HG03575 (cell line): ENCODE data around the gene INTS1.
"Not testable (repeated sequence)": the region's sequence is repeated elsewhere in the genome, so short reads cannot be mapped to it uniquely, and the experiment has no call there.

Experiments
- ATAC-seq: cut with Tn5 transposase; IDR thresholded peaks from one replicate; pipeline ENCODE4 v1.9.1; 2021; ENCODE audit not compliant: unreplicated experiment, insufficient number of reproducible peaks, low FRiP score; ENCODE audit errors: extremely low read depth

Gene INTS1

DNA sequence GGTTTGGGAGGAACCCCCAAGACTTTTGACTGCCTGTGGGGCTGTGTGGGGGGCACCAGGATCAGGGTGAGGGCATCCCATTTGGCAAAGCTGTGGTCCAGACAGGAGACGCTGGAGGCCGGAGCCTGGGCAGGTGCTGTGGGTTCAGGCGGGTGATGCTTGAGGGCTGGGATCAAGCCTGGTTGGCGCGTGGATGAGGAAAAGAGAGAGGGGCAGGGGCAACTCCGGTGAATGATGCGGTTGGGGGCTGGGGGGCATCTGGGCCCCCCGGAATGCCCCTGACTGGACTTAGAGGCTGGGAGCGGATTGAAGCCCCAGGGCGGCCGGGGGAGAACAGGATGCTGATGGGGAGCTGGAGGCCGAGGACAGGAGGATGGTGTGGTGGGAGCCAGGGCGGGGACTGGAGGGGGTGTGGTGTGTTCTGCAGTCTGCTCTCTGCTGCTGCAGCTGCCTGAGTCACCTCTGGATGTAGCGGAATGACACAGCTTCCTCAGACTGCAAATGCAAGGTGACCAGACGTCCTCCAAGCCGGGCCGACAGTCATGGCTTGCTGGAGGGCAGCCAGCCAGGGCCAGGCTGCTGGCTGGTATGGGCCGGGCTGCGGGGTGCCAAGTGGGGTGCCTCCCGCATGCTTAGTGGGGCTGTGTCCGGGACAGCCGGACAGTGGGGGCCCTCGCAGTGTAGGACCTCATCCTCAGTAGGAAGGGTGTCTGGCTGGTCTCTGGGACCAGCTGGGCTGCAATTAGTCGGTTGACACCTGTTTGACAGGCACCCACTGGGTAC lies 29.5 kb upstream of the INTS1 start:
- ATAC-seq: no peak

DNA sequence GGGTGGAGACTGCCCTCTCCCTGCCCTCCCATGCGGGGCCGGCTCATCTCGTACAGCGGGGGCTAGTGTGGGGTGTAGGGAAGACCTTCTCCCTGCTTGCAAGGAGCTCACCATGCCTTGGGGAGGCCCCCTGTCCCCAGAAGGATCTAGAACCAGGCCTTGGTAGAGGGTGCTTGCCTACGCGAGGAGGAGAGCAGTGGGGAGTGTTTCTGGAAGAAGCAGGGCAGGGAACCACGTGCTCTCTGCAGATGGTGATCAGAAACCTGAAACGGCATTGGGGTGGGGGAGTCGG lies 29.0 kb upstream of the INTS1 start:
- no peak for ATAC-seq

DNA sequence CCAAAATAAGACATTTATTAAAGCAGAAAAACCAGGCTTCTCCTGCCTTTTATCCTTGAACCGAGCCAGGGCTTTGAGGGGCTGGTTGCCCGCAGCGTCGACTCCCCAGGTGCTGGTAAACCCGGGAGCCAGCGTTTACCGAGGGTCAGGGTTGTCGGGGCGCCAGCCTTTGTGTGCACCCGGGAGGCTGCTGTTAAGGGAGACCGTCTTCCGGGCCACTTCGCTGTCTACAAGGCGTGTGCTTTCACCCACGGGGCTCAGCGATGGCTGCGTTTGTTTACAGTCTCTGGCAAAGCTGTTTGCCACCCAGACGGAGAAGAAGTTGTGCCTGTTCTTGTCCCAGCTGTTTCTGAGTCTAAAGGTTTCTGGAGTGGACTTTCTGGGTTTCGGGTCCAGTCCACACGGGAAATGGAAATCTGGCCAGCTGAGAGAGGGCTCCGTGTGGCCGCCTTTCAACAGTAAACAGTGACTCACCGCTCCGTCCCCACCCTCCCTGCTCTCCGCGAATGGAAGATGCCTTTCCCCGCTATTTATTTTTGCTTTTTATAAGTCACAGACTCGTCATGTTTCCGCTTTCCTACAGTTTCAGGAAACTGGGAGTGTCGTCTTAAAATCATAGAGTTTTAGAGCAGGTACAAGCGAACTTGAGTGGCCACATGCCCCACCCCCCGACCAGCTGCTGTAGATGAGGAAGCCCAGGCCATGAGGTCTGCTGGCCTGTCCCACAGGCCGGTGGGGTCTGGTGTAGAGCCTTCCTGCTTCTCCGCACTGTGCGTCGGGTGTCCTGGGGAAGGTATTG lies 28.5 kb upstream of the INTS1 start:
- no peak for ATAC-seq

DNA sequence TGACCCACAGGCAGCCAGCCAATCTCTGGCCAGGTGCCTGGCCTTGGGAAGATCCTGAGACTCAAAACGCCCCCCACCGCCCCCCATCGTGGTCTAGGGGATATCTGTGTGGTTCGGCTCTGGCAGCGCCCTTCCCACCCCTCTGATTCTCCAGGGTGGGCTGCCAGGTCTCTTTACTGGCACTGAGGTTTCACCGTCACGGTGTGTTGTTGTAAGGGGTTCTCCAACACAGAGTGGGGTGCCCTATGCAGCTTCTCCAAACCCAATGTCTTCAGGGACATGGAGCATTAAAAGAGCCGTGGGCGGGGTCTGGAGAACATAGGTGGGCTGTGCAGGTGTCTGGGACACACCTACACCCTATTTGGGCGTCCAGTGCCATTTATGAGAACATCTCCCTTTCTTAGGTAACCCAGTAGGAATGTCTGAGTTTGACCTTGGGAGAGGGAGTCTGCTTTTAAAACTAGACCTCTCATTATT lies 27.8 kb upstream of the INTS1 start:
- ATAC-seq: no peak

DNA sequence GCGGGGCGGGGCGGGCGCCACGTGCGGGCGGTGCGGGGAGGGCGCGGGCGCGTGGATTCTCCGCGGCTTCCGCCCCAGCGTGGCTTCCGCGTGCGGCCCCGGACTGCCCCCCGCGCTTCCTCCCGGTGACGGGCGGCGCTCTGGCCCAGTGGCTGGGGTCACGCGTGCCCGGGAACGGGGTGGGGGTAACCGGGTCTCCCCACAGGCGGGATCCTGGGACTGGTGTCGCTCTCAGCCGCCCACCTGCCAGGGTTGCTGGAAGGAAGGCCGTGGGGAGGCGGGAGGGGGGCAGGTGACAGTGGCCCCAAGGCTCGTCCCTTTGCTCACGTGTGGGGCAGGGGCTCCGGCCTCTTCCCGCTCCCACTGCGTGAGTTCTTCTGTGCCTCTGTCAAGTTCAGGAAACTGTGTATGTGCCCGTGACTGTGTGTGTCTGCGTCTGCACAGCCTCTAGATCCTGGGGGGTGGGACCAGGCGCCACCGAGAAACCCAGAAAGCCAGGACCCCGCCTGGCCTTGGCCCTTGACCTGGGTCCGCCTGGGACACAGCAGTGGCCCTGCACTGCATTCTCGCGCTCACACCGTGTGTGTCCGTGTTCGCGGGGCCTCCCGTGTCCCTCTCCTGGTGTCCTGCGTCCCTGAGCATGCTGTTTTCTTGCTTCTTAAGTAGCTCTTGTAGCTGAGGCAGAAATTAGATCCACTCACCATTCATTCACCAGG lies 27.2 kb upstream of the INTS1 start:
- no peak for ATAC-seq

DNA sequence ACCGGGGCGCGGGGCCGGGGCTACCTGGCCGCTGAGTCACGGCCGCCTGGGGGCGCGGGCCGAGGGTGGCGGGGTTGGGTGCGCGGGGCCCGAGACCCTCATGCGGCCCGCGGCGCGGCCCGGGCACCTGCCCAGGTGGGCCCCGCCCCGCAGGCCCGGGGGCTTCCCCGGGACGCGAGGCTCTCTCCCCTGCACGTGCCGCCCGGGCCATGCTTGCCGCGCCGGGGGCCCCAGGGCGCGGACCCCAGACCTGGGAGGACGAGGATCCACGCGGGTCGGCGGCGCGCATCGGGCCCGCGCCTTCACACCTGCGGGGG lies 26.7 kb upstream of the INTS1 start:
- ATAC-seq: no peak

DNA sequence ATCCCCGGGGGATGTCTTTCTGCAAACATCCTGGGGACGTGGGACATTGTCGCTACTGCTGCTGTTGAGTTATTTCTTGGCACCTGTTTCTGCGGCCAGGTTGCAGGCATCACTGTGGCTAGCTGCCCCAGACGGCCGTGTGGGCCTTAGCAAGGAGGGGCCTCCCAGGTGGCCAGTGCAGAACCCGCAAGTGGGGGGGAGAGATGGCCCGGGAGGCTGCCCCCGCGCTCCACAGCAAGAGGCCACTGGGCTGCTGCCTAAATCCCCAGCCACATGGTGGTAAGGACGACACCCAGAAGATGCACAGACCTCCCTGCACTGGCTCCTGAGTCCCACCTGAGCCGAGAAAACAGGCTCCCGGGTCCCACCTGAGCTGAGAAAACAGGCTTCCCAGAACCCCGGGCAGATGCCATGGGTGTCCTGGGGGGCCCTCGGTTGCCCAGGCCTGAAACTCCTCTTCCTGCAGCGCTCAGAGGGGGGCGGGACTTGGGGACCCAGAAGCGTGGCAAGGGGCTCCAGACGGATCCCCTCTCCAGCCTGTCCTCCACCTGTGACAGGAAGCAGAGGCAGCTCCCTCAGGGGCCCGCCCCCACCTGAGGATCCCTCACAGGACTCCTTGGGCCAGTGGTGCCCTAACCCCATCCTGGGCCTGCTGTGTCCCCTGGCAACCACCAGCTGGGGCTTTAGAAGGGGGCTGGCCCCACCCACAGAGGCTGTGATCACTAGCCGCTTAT lies 25.4 kb upstream of the INTS1 start:
- no peak for ATAC-seq

DNA sequence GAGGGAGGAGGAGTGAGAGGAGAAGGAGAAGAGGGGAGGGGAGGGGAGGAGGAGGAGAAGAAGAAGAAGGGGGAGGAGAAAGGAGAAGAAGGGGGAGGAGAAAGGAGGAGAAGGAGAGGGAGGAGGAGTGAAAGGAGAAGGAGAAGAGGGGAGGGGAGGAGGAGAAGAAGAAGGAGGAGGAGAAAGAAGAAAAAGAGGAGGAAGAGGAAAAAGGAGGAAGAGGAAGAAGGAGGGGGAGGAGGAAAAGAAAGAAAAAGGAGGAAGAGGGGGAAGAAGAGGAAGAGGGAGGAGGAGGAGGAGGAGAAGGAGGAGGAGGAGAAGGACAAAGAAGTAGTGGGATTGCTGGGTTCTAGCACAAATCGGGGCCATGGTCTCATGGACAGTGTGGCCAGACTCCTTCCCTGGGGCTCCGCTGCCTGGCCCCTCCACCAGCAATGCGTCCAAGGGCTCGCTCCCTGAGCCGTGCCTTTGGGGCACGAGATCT lies 22.1 kb upstream of the INTS1 start:
- no peak for ATAC-seq

DNA sequence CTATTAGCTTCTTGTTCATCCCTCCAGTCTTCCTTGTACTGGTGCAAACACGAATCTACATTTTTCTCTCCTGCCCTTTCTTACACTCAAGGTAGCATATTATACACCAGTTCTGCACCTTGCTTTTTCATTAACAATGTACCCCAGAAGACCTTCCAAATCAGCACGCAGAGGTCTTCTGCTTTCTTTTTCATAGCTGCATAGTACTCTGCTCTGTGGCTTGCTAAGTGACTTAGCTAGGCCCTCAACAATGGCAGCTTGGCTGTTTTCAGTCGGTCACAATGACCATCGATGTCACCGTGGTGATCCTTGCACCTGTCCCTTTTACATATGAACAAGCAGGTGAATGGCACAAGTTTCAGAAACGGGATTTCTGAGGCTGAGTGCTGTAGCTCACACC lies 21.2 kb upstream of the INTS1 start:
- no peak for ATAC-seq

DNA sequence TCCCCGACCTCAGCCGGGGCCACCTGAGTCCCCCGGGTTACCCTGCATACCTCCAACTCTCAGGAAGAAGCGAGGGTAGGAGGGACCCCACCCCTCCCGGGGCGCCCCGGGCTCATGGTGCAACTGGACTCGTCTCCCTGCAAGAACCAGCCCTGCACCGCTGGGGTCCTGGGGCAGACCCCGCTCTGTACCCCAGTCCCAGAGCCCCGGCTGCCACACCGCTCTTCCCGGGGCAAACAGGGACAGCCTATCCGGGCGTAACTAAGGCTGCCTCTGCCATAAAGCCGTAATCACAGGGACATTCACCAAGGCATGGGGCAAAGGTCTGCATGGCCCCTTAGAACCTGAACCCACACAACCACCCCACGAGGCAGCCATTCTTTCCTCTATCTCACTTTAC lies 19.7 kb upstream of the INTS1 start:
- ATAC-seq: no peak

DNA sequence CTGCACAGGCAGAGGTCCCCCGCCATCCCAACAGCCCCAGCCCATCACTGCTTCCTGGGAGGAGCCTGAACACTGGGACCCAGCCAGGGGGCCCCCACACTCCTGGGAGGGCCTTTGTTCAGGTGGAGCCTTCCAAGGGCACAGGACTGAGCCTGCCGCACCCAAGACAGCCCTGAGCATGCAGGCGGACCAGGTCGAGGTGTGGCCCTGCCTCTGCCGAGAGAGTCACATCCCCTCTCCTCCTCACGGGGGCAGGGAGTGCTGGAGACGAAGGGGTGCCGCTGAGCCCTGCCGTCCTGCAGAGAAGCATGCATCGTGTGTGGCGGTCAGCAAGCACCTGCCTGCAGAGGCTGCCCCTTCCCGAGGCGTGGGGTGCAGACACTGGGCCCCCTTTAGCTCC lies 19.0 kb upstream of the INTS1 start:
- ATAC-seq: no peak

DNA sequence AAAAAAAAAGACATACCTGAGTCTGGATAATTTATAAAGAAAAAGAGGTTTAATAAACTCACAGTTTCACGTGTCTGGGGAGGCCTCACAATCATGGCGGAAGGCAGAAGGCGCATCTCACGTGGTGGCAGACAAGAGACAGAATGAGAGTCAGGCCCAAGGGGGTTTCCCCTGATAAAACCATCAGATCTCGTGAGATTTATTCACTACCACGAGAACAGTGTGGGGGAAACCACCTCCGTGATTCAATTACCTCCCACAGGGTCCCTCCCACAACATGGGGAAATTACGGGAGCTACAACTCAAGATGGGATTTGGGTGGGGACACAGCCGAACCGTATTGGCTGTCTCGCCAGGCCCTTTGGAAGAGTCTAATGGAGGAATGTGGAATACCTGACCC lies 17.3 kb upstream of the INTS1 start:
- ATAC-seq: no peak

DNA sequence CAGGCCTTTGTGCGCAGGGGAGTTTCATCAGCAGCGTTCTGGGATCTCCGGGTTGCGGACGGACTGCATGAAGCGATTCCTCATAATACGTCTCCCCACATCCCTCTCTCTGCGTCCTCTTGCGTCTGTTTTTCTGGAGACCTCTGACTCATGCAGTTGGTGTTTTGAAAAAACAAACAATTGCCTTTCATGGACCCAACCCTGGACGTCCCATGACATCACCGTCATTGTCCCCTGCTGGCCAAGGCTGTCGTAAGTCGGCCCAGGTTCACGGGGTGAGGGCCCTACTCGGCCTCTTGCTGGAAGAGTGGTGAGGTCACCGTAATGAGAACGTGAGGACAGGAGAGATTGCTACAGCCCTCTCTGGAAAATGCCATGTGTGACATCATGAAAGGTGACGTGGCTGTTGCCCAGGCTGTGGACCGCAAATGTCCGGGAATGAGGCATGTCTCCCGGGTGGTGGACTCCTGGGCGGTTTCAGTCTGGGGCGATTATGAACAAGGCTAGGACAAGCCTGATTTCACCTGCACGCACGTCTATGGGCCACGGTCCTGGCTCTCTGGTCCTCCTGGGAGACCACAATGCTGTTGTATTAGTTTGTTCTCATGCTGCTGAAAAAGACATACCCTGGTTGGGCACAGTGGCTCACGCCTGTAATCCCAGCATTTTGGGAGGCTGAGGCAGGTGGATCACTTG lies 16.5 kb upstream of the INTS1 start:
- no peak for ATAC-seq

DNA sequence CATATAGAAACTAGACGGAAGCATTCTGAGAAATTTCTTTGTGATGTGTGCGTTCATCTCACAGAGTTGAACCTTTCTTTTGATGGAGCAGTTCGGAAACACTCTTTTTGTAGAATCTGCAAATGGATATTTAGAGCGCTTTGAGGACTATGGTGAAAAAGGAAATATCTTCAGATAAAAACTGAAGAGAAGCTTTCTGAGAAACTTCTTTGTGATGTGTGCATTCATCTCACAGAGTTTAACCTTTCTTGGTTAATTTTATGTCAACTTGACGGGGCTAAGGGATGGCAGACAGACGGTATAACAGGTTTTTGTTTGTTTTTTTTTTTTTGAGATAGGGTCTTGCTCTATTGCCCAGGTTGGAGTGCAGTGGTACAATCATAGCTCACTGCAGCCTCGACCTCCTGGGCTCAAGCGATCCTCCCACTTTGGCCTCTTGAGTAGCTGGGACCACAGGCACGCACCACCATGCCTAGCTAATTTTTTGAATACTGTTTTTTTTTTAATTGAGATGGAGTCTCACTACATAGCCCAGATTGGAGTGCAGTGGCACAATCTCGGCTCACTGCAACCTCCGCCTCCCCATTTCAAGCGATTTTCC lies 15.2 kb upstream of the INTS1 start:
- not testable (repeated sequence) for ATAC-seq

DNA sequence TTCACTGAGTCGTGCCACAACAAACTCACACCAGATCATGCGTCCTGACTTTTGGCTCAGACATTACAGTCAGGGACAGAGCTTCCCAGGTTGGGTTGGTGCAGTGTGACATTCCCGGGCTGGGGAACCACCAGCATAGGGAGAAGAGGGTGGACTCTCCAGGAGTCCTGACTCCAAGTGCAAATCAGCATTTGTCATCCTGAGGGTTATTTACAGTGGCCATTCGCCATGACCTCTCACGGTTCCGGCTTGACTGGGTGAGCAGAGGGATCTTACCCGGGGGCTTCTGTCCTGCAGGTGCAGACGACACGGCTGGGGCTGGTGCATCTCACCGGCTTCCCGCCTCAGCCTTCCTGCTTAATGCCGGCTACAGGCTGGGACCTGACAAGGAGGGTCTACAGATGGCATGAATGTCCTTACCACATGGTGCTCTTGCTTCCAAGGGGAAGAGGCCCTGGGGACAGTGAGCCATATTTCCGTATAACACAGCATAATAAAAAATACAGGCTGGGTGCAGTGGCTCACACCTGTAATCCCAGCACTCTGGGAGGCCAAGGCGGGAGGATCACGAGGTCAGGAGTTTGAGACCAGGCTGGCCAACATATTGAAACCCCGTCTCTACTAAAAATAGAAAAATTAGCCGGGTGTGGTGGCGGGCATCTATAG lies 12.5 kb upstream of the INTS1 start:
- no peak for ATAC-seq

DNA sequence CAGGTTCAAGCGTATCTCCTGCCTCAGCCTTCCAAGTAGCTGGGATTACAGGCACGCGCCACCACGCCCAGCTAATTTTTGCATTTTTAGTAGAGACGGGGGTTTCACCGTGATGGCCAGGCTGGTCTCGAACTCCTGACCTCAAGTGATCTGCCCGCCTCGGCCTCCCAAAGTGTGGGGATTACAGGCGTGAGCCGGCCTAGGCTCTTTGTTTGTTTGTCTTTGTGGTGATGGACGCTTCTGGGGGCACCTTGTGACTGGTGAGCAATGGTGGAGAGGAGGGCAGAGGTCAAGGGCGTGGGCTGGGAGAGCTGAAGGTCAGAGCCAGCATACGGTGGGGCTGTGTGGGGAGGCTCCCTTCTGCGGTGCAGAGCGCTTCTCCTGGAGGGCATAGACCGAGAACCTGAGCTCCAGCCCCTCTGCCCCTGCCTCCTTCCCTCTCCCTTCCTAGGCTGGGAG lies 11.3 kb upstream of the INTS1 start:
- ATAC-seq: not testable (repeated sequence)

DNA sequence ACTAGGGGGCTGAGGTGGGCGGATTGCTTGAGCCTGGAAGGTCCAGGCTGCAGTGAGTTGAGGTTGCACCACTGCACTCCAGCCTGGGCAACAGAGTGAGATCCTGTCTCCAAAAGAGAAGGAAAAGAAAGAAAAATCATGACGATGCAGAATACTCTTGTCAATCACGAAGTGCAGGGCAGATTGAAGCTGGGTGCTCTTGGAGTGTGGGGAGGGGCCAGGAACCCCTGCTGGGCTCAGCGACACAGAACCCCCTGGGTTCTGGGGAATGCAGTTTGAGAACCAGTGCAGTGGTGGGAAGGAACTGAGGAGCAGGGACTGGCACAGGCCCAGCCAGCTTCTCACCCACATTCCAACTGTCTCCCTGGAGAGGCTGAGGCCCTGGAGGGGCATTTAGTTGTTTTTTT lies 10.8 kb upstream of the INTS1 start:
- ATAC-seq: no peak

DNA sequence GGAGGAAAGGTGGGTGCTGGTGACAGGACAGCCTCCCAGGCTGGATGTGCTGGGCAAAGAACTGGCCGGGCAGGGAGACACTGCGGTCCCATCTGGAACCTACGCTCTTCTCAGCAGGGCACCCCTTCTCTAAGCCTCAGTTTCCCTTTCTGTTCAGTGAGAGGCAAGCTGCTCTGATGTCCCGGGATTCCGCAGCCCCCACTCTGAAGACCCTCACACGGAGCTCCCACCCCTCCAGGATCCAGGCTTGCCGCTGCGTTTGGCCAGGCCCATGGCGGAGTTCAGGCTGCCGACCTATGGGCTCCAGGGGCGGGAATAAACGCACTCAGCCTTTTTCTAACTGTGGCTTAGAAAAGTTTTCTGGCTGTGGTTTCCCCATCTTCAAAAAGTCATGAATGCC lies 10.2 kb upstream of the INTS1 start:
- no peak for ATAC-seq
